Measurements from ENCODE around the gene RARA.

Gene RARA

GRCh38 chr17:40354221-40355122 is 45.5 kb downstream of the RARA start:
- Histone ChIP-seq H3K36me3 (peaks cover 82% of the 10 kb centered on the region), H3K9me3 (no peaks in the 10 kb centered on the region), H3K4me3 (ENCODE audit: low read depth in 1 of 2, low read length in 1 of 2) (peak overlapping the region in 1 of 2 experiments; percentile 7), H3K27ac (peak overlapping the region; percentile 45), H3K27me3 (peaks cover 4% of the 10 kb centered on the region), H3K4me1 (ENCODE audit: control insufficient read depth in 1 of 2, insufficient read depth in 1 of 2, low read depth in 1 of 2, low read length in 1 of 2) (peaks cover 33 to 52% of the 10 kb centered on the region in 2 experiments)
- TF ChIP-seq CTCF (IDR thresholded peaks at IDR 0.05): no peak

- peak; percentile 96 for TF ChIP-seq CTCF (IDR thresholded peaks at IDR 0.05)
- Histone ChIP-seq H3K36me3 (peaks cover 74% of the 10 kb centered on the region), H3K27me3 (peaks cover 12% of the 10 kb centered on the region), H3K27ac (peak overlapping the region; percentile 45), H3K4me3 (ENCODE audit: low read depth in 1 of 2, low read length in 1 of 2) (peak overlapping the region in 1 of 2 experiments; percentile 7), H3K4me1 (ENCODE audit: control insufficient read depth in 1 of 2, insufficient read depth in 1 of 2, low read depth in 1 of 2, low read length in 1 of 2) (peaks cover 29 to 46% of the 10 kb centered on the region in 2 experiments), H3K9me3 (no peaks in the 10 kb centered on the region)
Observed at GRCh38 chr17:40355123-40355803, 46.3 kb downstream of the RARA start.

- peak overlapping the region; percentile 27 for H3K27ac ChIP-seq
- peaks cover 66% of the 10 kb centered on the region for H3K36me3 ChIP-seq
- peaks cover 29 to 40% of the 10 kb centered on the region in 2 experiments for H3K4me1 ChIP-seq (ENCODE audit: control insufficient read depth in 1 of 2, insufficient read depth in 1 of 2, low read depth in 1 of 2, low read length in 1 of 2)
- H3K9me3 ChIP-seq: no peaks in the 10 kb centered on the region
- peaks cover 20% of the 10 kb centered on the region for H3K27me3 ChIP-seq
- TF ChIP-seq CTCF (IDR thresholded peaks at IDR 0.05): no peak
- H3K4me3 ChIP-seq (ENCODE audit: low read depth in 1 of 2, low read length in 1 of 2): no peak overlapping the region
Observed at GRCh38 chr17:40355804-40356758, 47.1 kb downstream of the RARA start.

- H3K9me3 ChIP-seq: no peaks in the 10 kb centered on the region
- H3K36me3 ChIP-seq: peaks cover 55% of the 10 kb centered on the region
- no peak for TF ChIP-seq CTCF (IDR thresholded peaks at IDR 0.05)
- H3K27me3 ChIP-seq: peaks cover 31% of the 10 kb centered on the region
- no peak overlapping the region for H3K4me3 ChIP-seq (ENCODE audit: low read depth in 1 of 2, low read length in 1 of 2)
- H3K27ac ChIP-seq: peak overlapping the region; percentile 43
- peaks cover 24 to 31% of the 10 kb centered on the region in 2 experiments for H3K4me1 ChIP-seq (ENCODE audit: control insufficient read depth in 1 of 2, insufficient read depth in 1 of 2, low read depth in 1 of 2, low read length in 1 of 2)
Observed at GRCh38 chr17:40356990-40357881, 48.3 kb downstream of the RARA start.

Data from neutrophil (primary cell).